Prostate gland (tissue), 2 donors: ENCODE measurements around the gene MYLK.

Experiments used
- POLR2A ChIP-seq: fragments of 450-650 bp; IDR thresholded peaks from one replicate; pipeline ENCODE4 v1.6.1; 2016; ENCODE audit warnings: antibody characterized with exemption, mild to moderate bottlenecking
- POLR2AphosphoS5 ChIP-seq: sonication (generic); formaldehyde crosslinking; IDR thresholded peaks from one replicate; pipeline ENCODE4 v1.6.1; 2017; ENCODE audit warnings: antibody characterized with exemption
- TF ChIP-seq, protein P1 (sequence below), 4 experiments: fragments of 200-600 bp in 2 of 4; fragments of 450-650 bp in 2 of 4; sonication (generic) in 2 of 4; IDR thresholded peaks; 1 replicate in 3 of 4; 2 replicates in 1 of 4; pipeline ENCODE4 v1.5.1; 2016 to 2019; ENCODE audit warnings: antibody characterized with exemption in 4 of 4, mild to moderate bottlenecking in 2 of 4, moderate library complexity in 2 of 4

- TF ChIP-seq, protein P1, sequence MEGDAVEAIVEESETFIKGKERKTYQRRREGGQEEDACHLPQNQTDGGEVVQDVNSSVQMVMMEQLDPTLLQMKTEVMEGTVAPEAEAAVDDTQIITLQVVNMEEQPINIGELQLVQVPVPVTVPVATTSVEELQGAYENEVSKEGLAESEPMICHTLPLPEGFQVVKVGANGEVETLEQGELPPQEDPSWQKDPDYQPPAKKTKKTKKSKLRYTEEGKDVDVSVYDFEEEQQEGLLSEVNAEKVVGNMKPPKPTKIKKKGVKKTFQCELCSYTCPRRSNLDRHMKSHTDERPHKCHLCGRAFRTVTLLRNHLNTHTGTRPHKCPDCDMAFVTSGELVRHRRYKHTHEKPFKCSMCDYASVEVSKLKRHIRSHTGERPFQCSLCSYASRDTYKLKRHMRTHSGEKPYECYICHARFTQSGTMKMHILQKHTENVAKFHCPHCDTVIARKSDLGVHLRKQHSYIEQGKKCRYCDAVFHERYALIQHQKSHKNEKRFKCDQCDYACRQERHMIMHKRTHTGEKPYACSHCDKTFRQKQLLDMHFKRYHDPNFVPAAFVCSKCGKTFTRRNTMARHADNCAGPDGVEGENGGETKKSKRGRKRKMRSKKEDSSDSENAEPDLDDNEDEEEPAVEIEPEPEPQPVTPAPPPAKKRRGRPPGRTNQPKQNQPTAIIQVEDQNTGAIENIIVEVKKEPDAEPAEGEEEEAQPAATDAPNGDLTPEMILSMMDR (IDR thresholded peaks at IDR 0.05), result no peak
- TF ChIP-seq POLR2AphosphoS5, result no peak
- no peak for TF ChIP-seq POLR2A
Observed at GRCh38 chr3:123634149-123635051, 249.7 kb downstream of the MYLK start.
